PFSK-1 (cell line): ENCODE data around the gene NPC1L1.

ENCODE experiments used
- POLR2AphosphoS5 ChIP-seq: IDR thresholded peaks from 2 replicates; pipeline ENCODE4 v1.6.1; 2012; ENCODE audit warnings: low read depth, mild to moderate bottlenecking, control low read depth, low read length, moderate library complexity
- REST ChIP-seq, 2 experiments: IDR thresholded peaks; 2 replicates each; pipeline versions ENCODE4 v1.6.1 to v1.8.0; 2011 to 2012; ENCODE audit warnings: low read depth in 2 of 2, low read length in 2 of 2, control low read depth in 1 of 2, inconsistent platforms in 1 of 2, mild to moderate bottlenecking in 1 of 2, moderate library complexity in 1 of 2; ENCODE audit not compliant: insufficient read depth in 1 of 2
- SIN3A ChIP-seq: IDR thresholded peaks from 2 replicates; pipeline ENCODE4 v1.6.1; 2012; ENCODE audit warnings: mild to moderate bottlenecking, low read length, moderate library complexity, borderline replicate concordance; ENCODE audit not compliant: insufficient read depth
- TAF1 ChIP-seq: IDR thresholded peaks from 2 replicates; pipeline ENCODE4 v1.6.1; 2012; ENCODE audit warnings: low read length, control low read depth, borderline replicate concordance; ENCODE audit not compliant: insufficient read depth

GRCh38 chr7:44538093-44538797 lies 2.9 kb downstream of the NPC1L1 start:
- TF ChIP-seq SIN3A (no peak), REST (IDR thresholded peaks at IDR 0.05; ENCODE audit: insufficient read depth in 1 of 2, low read depth in 2 of 2, low read length in 2 of 2) (no peak), POLR2AphosphoS5 (no peak), TAF1 (no peak)
